Trophoblast cell (in vitro differentiated cells and primary cell): ENCODE results near the gene ARL4C.
A peak's percentile ranks its signal among the peaks of the same experiment; 100 is the strongest.

Source experiments
- DNase-seq, 2 donors: peaks; one replicate each; pipeline ENCODE4 v3.0.0-alpha.2; 2016
- H2AFZ ChIP-seq: 2 replicates; pipeline ENCODE4 v1.6.1; 2013; ENCODE audit warnings: low read length, moderate library complexity, mild to moderate bottlenecking; ENCODE audit not compliant: insufficient read depth, poor library complexity
- H2AK5ac ChIP-seq: 2 replicates; pipeline ENCODE4 v1.6.1; 2013; ENCODE audit warnings: mild to moderate bottlenecking, low read length
- H2BK120ac ChIP-seq: 2 replicates; pipeline ENCODE4 v1.6.1; 2013; ENCODE audit warnings: low read length, mild to moderate bottlenecking, moderate library complexity; ENCODE audit not compliant: insufficient read depth, poor library complexity
- H2BK12ac ChIP-seq: 2 replicates; pipeline ENCODE4 v1.6.1; 2013; ENCODE audit warnings: mild to moderate bottlenecking, low read length, moderate library complexity
- H2BK5ac ChIP-seq: 2 replicates; pipeline ENCODE4 v1.6.1; 2013; ENCODE audit warnings: low read length, low read depth, moderate library complexity, mild to moderate bottlenecking; ENCODE audit not compliant: poor library complexity
- H3K14ac ChIP-seq: 2 replicates; pipeline ENCODE4 v1.6.1; 2013; ENCODE audit warnings: mild to moderate bottlenecking, low read length
- H3K18ac ChIP-seq: 2 replicates; pipeline ENCODE4 v1.6.1; 2013; ENCODE audit warnings: mild to moderate bottlenecking, low read length
- H3K23ac ChIP-seq: 2 replicates; pipeline ENCODE4 v1.6.1; 2013; ENCODE audit warnings: low read length
- H3K27ac ChIP-seq: 2 replicates; pipeline ENCODE4 v1.5.1; 2013; ENCODE audit warnings: low read depth, mild to moderate bottlenecking, inconsistent platforms, low read length, moderate library complexity
- H3K27me3 ChIP-seq: 2 replicates; pipeline ENCODE4 v1.6.1; 2013; ENCODE audit warnings: inconsistent platforms, mild to moderate bottlenecking, low read length, moderate library complexity; ENCODE audit not compliant: insufficient read depth
- H3K36me3 ChIP-seq, 2 experiments: 1 replicate in 1 of 2; 2 replicates in 1 of 2; pipeline ENCODE4 v1.6.1; 2013; ENCODE audit warnings: low read length in 2 of 2, mild to moderate bottlenecking in 2 of 2, moderate library complexity in 1 of 2; ENCODE audit not compliant: insufficient read depth in 2 of 2, control insufficient read depth in 1 of 2
- H3K4ac ChIP-seq: 2 replicates; pipeline ENCODE4 v1.6.1; 2013; ENCODE audit warnings: low read depth, mild to moderate bottlenecking, low read length, moderate library complexity
- H3K4me1 ChIP-seq, 2 experiments: 1 replicate in 1 of 2; 2 replicates in 1 of 2; pipeline ENCODE4 v1.6.1; 2013; ENCODE audit warnings: low read length in 2 of 2, mild to moderate bottlenecking in 2 of 2, moderate library complexity in 1 of 2; ENCODE audit not compliant: insufficient read depth in 2 of 2, control insufficient read depth in 1 of 2
- H3K4me2 ChIP-seq: 2 replicates; pipeline ENCODE4 v1.6.1; 2013; ENCODE audit warnings: inconsistent platforms, mild to moderate bottlenecking, low read length, moderate library complexity
- H3K4me3 ChIP-seq: 2 replicates; pipeline ENCODE4 v1.5.1; 2013; ENCODE audit warnings: mild to moderate bottlenecking, low read depth, low read length, inconsistent platforms
- H3K79me1 ChIP-seq: one replicate; pipeline ENCODE4 v1.6.1; 2013; ENCODE audit warnings: low read length
- H3K79me2 ChIP-seq: 2 replicates; pipeline ENCODE4 v1.6.1; 2013; ENCODE audit warnings: low read length, mild to moderate bottlenecking; ENCODE audit not compliant: control insufficient read depth, insufficient read depth, poor library complexity
- H3K9ac ChIP-seq: 2 replicates; pipeline ENCODE4 v1.6.1; 2013; ENCODE audit warnings: mild to moderate bottlenecking, low read length
- H3K9me3 ChIP-seq: 2 replicates; pipeline ENCODE4 v1.6.1; 2013; ENCODE audit warnings: low read depth, mild to moderate bottlenecking, control low read depth, inconsistent platforms, low read length; ENCODE audit not compliant: insufficient read depth
- H4K12ac ChIP-seq: 2 replicates; pipeline ENCODE4 v1.6.1; 2013; ENCODE audit warnings: low read depth, mild to moderate bottlenecking, low read length, moderate library complexity
- H4K8ac ChIP-seq: 2 replicates; pipeline ENCODE4 v1.6.1; 2013; ENCODE audit warnings: low read depth, mild to moderate bottlenecking, low read length, moderate library complexity
- H4K91ac ChIP-seq: one replicate; pipeline ENCODE4 v1.6.1; 2013; ENCODE audit warnings: low read depth, mild to moderate bottlenecking, low read length, moderate library complexity
- WGBS: extraction: QIAGEN DNeasy Blood & Tissue Kit; methylation state at CpG from one replicate; pipeline ENCODE4 v1.1.7; 2013; ENCODE audit warnings: missing lambda C conversion rate; ENCODE audit not compliant: insufficient read length, insufficient coverage; ENCODE audit errors: extremely low coverage; 5-methylcytosine and 5-hydroxymethylcytosine counted together

Gene ARL4C

DNA sequence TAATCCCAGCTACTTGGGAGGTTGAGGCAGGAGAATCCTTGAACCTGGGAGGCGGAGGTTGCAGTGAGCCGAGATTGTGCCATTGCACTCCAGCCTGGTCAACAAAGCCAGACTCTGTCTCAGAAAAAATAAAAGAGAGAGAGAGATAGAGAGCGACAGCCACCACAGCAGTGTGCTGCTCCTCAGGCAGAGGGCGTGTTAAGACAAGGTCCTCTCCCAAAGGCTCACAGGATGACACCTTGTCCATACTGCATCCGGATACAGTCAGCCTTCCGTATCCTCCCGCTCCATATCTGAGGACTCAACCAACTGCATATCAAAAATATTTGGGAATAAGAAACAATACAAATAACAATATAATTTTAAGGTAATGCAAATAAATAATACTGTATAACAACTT, 20.1 kb downstream of the ARL4C start:
- no peak overlapping the region for H3K9ac ChIP-seq
- H3K14ac ChIP-seq: no peak overlapping the region
- H3K23ac ChIP-seq: no peak overlapping the region
- H2AK5ac ChIP-seq: no peak overlapping the region
- H3K18ac ChIP-seq: no peak overlapping the region
- DNase-seq: no peak
- H3K4ac ChIP-seq: no peak overlapping the region
- H3K4me1 ChIP-seq: no peaks in the 10 kb centered on the region
- H2BK120ac ChIP-seq: no peak overlapping the region
- no peak overlapping the region for H3K4me3 ChIP-seq
- no peaks in the 10 kb centered on the region for H3K27me3 ChIP-seq
- H4K91ac ChIP-seq: no peak overlapping the region
- no peaks in the 10 kb centered on the region for H3K79me2 ChIP-seq
- no peak overlapping the region for H2BK5ac ChIP-seq
- WGBS: no CpG with 5 or more reads among the region's 7 CpGs
- H3K79me1 ChIP-seq: no peaks in the 10 kb centered on the region
- H4K12ac ChIP-seq: no peak overlapping the region
- no peak overlapping the region for H3K27ac ChIP-seq
- H3K9me3 ChIP-seq: peaks cover 6% of the 10 kb centered on the region
- no peak overlapping the region for H2BK12ac ChIP-seq
- H3K4me2 ChIP-seq: no peak overlapping the region
- no peak overlapping the region for H4K8ac ChIP-seq
- H2AFZ ChIP-seq: no peak overlapping the region
- H3K36me3 ChIP-seq: no peaks in the 10 kb centered on the region

DNA sequence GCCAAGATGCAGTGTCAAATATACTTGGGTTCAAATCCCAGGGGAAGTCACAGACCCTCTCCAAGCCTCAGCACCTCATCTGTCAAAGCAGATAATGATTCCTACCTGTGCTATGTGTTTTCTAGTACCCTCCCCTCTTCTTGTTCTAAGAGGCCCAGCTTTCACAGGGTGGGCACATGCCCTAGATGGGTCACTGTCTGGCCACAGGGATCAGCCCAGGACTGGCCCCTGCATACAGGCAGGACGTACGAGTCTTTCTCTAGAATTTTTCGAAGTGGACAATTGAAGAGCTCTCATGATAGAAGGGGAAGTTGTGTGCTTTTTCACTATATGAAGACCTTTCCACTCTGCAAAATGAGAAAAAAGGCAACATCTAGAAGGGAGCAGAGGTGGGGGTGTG, 22.2 kb downstream of the ARL4C start:
- DNase-seq: no peak
- Histone ChIP-seq H2BK120ac (no peak overlapping the region), H4K91ac (no peak overlapping the region), H4K12ac (no peak overlapping the region), H3K4ac (no peak overlapping the region), H3K27me3 (no peaks in the 10 kb centered on the region), H3K9ac (no peak overlapping the region), H3K23ac (no peak overlapping the region), H4K8ac (no peak overlapping the region), H3K4me2 (no peak overlapping the region), H3K36me3 (no peaks in the 10 kb centered on the region), H2AK5ac (no peak overlapping the region), H3K27ac (no peak overlapping the region), H2BK12ac (no peak overlapping the region), H2AFZ (no peak overlapping the region), H3K14ac (no peak overlapping the region), H3K9me3 (peaks cover 8% of the 10 kb centered on the region), H3K18ac (no peak overlapping the region), H3K79me2 (no peaks in the 10 kb centered on the region), H3K4me3 (no peak overlapping the region), H3K79me1 (no peaks in the 10 kb centered on the region), H3K4me1 (no peaks in the 10 kb centered on the region), H2BK5ac (no peak overlapping the region)
- no CpG with 5 or more reads among the region's 3 CpGs for WGBS

DNA sequence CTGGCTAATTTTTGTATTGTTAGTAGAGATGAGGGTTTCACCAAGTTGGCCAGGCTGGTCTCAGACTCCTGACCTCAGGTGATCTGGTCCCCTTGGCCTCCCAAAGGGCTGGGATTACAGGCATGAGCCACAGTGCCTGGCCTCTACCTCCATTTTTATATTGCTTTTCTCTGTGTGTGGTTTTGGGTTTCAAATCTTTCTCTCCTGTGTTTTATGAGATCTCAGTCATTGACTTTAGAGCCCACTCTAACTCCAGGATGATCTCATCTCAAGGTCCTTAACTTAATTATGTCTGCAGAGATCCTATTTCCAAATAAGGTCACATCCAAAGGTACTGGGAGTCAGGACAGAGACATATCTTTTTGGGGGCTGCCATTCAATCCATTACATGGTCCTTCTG, 24.7 kb downstream of the ARL4C start:
- Histone ChIP-seq H3K79me1 (no peaks in the 10 kb centered on the region), H2AK5ac (no peak overlapping the region), H3K23ac (no peak overlapping the region), H3K27ac (no peak overlapping the region), H3K18ac (no peak overlapping the region), H4K12ac (no peak overlapping the region), H3K4me2 (no peak overlapping the region), H3K4me3 (no peak overlapping the region), H2BK5ac (no peak overlapping the region), H2BK12ac (no peak overlapping the region), H4K91ac (no peak overlapping the region), H3K36me3 (no peaks in the 10 kb centered on the region), H2BK120ac (no peak overlapping the region), H3K79me2 (no peaks in the 10 kb centered on the region), H3K14ac (no peak overlapping the region), H3K4ac (no peak overlapping the region), H4K8ac (no peak overlapping the region), H3K27me3 (no peaks in the 10 kb centered on the region), H3K9ac (no peak overlapping the region), H3K9me3 (peaks cover 8% of the 10 kb centered on the region), H3K4me1 (no peaks in the 10 kb centered on the region), H2AFZ (no peak overlapping the region)
- DNase-seq: no peak

DNA sequence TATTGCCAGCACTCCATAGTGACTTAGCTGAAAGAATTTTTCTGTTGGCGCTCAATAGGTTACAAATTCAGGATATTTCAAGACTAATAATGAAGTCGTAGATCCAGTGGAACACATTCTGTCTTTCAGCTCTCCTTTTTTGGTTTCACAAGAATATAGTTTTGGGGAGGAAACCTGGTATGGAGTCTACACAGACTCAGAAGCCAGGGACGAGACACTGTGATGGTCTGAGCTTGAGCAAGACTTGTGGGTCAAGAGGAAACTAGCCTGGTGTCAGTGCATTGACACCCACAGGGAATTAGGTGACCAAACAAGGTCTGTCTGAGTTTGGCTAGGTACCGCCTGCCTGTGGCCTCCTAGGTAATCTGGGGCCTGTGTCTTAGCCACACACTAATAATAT, 26.9 kb downstream of the ARL4C start:
- Histone ChIP-seq H3K9me3 (peaks cover 12% of the 10 kb centered on the region), H3K4me3 (no peak overlapping the region), H3K4me2 (no peak overlapping the region), H2AFZ (no peak overlapping the region), H2AK5ac (no peak overlapping the region), H2BK12ac (no peak overlapping the region), H3K4ac (no peak overlapping the region), H3K79me2 (no peaks in the 10 kb centered on the region), H4K12ac (no peak overlapping the region), H2BK5ac (no peak overlapping the region), H3K18ac (no peak overlapping the region), H3K79me1 (no peaks in the 10 kb centered on the region), H2BK120ac (no peak overlapping the region), H4K91ac (no peak overlapping the region), H3K14ac (no peak overlapping the region), H3K23ac (no peak overlapping the region), H3K4me1 (no peaks in the 10 kb centered on the region), H3K27ac (no peak overlapping the region), H4K8ac (no peak overlapping the region), H3K36me3 (no peaks in the 10 kb centered on the region), H3K27me3 (no peaks in the 10 kb centered on the region), H3K9ac (no peak overlapping the region)
- WGBS: no CpG with 5 or more reads among the region's 4 CpGs
- DNase-seq: peak in 1 of 2 donors; percentile 46
